Measurements from ENCODE around the gene COPS3.

The COPS3 gene

DNA sequence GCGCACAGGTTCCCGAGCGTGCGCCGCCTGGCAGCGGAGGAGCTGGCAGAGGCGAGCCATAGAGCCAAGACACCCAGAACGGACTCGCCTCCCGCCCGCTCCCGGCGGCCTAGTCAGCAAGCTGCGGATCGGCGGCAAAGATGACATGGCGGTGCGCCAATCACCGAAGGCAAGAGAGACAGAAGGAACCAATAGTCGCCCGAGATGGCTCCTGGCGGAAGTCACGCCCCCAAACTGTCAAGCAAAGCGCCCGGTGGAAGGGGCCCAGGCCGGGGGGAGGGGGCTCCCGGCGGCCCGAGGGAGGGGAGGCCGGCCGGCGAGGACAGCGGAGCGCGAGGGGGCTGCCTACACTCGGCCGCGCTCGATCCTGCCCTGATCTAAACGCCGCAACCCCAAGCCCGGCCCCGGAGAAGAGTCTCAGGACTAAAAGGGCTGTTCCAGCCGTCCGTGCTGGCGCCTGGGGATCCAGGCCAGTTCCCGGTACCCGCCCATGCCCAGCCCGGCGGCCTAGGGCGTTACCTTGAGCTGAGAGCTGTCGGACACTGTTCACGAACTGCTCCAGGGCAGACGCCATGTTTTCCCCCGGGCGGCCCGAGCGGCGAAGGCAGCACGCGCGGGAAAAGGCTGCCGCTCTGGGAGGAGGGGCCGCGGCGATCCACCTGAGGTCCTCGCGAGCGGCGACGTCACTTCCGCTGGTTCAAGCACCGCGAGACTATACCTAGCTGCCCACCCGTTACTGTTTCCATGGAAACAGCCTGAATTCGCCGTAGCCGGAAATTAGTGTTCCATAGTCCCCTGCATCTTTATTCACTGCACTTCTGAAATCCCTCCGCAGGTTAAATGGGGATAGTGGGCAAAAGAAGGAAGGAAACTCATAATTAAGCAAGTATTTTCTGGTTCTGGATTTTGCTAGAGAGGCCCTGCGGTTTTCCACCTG is at the start of gene COPS3:
COPS3 (minus strand) TSS at position 634 of the 937 bp plus-strand sequence; CDS start at position 574, 60 bp downstream.
- peak; percentile 95 to 96 for DNase-seq (ENCODE audit: low read depth in 2 of 2)

DNA sequence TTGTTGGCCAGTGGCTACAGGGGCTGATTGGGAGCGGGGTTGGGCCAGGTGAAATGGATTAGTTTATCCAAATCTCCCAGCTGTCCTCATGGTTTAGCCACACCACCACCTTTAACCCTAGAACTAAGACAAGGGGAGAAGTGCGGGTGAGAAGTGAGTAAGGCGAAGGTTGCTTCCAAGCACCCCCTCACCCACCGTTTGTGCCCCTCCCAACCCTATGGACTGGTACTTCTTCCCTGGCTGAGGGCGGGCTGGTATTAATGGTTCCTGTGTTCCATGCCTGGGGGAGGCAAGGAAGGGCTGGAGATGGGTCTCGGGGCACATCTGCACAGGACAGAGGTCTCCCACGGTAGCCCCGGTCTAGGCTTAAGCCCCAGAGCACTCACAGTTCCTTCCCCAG is 47.2 kb upstream of the COPS3 start:
- no peak for DNase-seq (ENCODE audit: low read depth in 2 of 2)

DNA sequence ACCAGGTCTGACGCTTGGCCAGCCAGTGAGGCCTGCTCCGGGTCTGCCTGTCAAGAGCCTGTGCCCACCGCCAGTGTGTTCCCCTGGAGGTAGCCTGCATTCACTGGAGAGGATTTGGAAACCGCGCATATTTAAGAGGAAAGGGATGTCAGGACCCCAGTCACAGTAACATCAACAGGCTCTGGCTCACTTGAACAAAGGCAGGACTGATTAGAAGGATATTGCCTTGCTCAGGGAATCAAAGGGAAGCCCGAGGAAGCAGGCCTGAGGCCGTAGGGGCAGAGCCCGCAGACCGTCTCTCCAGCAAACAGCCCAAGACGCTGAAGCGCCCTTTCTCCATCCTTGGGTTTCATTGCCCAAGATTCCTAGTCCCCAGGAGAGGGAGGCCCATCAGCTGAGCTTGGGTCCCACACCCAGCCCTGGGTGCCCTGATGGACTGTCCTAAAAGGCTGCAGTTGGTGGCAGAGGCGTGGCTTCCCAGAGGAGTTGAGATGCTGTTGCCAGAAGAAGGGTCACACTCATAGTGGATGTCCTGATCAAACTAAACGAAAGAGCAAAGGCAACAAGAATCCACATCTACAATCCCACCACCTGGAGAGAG is 45.3 kb upstream of the COPS3 start:
- no peak for DNase-seq (ENCODE audit: low read depth in 2 of 2)

DNA sequence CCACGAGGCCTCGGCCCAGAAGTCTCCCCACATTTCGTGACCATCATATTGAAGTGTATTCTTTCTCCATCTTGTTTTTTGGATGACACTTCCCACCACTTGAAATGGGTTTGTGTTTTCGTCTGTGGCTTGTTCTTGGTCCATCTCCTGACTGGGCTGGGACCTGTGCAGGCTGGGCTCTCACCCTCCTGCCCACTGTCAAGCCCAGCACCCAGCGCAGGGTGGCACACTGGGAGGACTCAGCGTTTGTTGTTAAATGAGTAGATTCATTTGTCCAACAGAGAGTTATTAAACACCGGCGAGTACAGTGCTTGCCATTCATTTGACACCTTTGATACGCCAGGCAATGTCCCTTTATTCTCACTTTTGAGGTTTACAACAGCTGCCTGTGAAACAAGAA is 44.8 kb upstream of the COPS3 start:
- DNase-seq (ENCODE audit: low read depth in 2 of 2), result no peak

DNA sequence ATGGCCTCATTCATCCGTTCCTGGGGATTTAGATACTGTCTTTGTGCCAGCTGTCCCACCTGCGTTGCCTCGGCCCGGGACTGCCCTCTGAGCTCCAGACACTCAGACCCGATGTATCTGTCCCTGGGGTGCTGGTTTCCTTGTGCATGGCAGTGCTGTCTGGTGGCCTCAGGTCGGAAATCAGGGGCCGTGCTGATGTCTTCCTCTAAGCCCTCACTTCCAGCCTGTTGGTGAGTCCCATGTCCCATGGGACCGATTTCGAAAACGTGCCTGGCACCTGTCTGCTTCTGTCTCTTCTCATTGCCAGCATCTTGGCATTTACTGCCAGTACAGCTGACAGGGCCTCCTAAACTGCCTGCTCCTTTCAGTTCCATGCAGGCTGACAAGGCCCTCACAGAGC is 44.2 kb upstream of the COPS3 start:
- no peak for DNase-seq (ENCODE audit: low read depth in 2 of 2)

DNA sequence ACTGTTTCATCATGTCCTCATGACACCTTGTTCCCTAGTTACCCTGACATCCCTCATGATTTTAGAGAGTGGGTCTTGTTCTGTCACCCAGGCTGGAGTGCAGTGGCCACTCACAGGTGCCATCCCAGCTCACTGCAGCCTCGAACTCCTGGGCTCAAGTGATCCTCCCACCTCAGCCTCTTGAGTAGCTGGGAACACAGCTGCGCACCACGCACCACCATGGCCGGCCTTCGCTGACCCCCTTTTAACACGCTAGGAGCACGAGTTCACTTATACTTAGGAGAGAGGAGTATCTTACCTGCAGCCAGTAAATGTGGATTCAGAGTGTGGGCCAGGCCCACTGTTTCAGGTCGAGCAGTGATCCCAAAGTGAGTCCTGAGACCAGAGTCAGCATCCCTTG is 43.6 kb upstream of the COPS3 start:
- DNase-seq (ENCODE audit: low read depth in 2 of 2), result no peak

DNA sequence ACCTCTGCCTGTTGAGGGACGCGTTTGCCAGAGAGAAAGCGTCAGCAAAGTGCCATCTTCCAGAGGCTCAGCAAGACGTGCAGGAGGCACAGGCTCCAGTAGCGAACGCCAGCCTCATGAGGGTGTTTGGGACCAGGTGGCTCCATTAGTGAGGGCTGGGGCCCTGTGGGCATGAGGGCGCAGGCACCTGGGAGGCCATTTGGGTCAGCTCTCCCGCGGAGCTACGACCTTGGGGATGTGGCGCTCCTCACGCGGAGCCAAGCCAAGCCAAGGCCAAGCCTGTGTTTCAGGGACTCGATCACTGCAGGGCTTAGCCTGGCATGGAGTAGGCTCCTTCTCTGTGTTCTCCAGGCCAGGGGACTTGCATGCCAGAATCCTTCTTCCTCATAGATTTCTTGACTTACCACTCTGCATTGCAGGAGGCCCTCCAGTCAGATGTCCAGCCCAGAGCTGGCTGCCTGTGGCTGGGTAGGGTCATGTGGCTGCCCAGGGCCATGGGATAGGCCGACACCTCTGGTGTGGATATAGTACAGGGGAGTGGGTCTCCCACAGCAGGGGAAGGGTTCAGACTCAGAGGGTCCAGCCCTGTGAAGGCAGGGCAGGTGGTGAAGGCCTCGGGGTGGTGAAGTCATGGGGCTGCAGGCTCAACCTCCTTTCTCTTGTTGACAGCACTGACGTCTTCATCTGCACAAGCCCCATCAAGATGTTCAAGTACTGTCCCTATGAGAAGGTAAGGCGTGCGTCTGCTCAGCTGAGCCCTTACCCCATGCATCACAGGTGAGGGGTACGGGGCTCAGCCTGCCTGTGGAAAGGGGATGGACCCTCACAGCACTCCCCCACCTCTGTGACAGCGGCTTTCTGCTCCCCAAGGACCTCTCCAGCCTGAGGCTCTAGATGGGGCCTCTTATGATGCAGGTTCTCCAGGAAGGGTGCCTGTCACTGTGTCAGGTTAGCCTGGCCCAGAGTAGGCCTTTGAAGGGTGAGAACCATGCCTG is 41.8 kb upstream of the COPS3 start:
- no peak for DNase-seq (ENCODE audit: low read depth in 2 of 2)

DNA sequence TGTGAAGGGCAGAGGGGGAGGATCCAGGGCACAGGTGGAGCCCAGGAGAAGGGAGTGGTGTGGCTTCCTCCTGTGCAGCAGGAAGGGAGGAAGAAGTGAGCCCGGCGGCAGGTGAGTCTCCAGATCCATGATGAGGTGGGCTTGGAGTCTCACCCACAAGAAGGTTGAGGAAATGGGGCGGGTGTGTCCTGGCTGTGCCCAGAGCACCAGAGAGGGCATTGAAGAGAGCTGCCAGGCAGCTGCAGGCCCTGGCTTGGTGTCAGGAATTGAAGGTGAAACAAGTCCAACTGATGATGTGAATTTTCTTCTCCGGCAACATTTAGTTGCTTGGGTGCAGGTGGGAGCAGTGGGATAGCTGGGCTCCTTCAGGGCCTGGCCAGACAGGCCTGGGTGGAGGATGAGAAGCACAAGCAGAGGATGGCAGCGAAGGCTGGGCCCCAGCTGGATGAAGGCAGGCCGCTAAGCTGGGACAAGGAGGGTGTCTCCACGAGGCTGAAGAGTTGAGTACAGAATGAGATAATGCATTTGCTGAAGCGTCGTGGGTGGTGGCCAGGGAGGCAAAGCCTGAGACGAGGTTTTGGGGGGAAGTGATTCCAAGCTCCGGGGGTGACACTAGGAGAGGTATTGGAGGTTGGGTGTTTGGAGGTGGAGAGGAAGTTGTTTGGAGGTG is 40.4 kb upstream of the COPS3 start:
- no peak for DNase-seq (ENCODE audit: low read depth in 2 of 2)

DNA sequence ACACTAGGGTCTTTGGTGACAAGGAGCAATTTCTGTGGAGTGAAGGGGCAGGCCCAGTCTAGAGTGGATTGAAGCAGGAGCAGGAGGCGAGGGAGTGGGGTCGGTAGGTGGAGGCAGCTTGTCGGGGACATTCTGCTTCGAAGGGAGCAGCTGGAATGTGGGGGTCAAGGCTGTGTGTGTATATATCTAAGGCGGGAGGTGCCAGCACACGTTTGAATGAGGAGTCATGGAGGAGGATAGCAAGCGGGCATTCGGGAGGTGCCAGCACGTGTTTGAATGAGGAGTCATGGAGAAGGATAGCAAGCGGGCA is 39.8 kb upstream of the COPS3 start:
- no peak for DNase-seq (ENCODE audit: low read depth in 2 of 2)

DNA sequence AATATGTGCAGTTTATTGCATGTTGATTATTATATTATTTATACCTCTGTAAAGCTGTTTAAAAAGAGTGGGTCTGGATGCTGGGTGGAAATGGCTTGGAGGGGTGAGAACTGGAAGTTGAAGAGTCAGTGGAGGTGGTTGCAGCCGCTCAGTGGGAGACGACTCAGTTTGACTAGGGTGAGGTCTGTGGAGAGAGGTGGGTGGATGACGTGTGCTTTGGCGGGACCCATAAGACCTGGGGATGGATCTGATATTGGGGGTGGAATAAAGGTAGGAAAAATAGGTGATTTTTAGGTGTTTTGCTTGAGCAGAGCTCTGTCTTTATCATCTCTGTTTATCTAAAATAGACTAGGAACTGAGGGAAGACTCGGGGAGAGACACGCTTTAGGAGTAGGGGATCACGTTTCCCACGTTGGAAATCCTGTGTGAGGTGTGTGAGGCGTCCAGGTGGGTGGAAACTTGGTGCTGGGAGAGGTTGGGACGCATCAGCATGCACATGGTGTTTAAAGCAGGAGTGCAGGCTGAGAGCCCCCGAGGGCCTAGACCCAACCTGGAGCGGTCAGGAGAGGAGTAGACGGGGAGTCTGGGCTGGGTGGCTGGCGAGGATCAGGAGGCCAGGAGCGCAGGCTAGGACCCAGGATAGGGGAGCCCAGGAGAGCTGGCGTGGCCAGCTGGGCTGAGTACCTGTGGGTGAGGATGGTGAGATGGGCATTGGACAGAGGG is 39.3 kb upstream of the COPS3 start:
- no peak for DNase-seq (ENCODE audit: low read depth in 2 of 2)

DNA sequence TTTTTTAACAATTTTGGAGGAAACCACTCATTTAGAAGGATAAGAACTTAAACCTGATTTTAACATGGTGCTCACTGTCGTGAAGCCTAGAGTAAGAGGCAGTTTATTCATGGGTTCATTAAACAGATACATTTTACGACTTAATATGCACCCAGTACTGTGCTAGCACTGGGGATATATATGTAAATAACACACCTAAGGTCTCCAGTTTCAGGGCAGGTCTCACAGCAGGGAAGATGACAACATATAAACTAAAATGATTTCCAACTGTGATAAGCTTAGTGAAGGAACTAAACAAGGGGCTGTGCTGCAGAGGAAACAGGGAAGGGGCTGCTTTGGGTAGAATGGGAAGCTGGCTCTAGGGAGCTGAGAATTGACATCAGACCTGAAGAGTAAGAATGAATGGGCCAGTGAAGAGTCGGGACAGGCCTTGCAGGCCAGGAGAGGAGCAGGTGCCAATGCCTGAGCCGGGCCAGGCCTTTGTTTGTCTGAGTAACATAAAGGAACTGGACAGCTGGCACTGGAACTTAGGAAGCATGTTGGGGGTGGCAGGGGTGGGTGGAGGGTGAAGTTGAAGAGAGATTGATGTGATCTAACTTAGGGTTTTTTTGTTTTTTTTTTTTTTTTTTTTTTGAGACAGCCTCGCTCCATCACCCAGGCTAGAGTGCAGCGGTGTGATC is 34.2 kb upstream of the COPS3 start:
- no peak for DNase-seq (ENCODE audit: low read depth in 2 of 2)

DNA sequence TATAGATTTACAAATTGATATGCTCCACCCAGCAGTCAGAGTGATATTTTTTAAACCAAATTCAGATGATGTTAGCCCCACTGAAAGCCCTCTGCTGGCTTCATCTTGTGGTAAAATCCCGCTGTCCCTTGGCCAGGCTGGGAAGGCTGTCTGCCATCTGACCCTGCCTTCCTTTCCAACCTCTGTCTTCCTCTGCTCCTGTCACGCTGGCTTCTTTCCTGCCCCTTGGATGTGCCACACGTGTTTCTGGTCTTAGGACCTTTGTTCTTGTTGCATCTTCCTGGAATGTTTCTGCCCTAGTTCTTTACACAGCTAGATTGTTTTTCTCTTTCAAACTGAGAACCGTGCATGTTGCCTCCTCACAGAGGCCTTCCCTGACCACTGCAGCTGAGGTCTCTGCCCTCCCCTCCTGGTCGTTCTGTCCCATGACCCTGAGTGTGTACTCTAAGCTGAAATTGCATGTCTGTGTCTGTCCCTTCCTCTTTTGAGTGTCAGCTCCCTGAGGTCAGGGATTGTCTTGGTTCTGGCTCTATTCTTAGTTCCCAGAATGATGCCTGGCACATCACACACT is 33.5 kb upstream of the COPS3 start:
- DNase-seq (ENCODE audit: low read depth in 2 of 2), result no peak

DNA sequence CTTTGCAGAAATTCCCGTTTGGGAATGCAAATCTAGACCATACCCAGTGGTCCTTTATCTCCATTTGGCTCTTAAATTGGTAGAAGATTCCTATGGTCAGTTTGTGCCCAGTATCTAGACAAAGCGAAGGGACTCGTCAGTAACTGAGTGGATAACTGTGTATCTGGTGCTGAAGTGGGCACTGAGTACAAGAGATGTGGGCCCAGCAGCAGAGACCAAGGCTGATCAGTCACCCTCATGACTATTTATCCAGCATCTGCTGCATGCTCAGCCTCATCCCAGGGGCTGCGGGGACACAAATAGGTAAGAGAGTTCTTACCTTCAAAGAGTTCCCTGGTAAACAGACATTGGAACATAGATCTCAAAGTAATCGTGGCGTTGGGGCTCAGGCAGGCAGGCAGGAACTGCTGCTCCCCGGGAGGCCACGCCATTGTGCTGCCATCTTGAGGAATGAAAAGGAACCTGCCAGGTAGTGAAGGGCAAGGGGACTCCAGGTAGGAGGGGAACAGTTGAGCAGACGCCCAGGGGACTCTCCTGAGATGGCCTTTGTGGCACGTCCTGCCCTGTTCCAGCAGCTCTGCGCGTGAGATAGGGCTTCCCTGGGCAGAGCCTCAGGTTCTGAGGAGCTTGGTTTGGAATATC is 32.4 kb upstream of the COPS3 start:
- peak; percentile 56 to 58 for DNase-seq (ENCODE audit: low read depth in 2 of 2)

DNA sequence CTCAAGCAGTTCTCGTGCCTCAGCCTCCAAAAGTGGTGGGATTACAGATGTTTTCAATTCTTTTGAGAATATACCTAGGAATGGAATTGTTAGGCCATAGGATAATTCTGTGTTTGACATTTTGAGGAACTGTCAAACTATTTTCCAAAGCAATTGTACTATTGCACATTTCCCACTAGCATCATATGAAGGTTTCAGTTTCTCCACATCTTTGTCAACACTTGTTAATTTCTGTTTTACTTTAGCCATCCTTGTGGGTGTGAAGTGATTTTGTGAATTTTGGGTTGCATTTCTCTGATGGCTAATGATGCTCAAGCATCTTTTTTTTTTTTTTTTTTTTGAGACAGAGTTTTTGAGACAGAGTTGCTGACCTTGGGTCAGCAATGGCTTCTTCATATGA is 28.3 kb upstream of the COPS3 start:
- DNase-seq (ENCODE audit: low read depth in 2 of 2), result no peak

DNA sequence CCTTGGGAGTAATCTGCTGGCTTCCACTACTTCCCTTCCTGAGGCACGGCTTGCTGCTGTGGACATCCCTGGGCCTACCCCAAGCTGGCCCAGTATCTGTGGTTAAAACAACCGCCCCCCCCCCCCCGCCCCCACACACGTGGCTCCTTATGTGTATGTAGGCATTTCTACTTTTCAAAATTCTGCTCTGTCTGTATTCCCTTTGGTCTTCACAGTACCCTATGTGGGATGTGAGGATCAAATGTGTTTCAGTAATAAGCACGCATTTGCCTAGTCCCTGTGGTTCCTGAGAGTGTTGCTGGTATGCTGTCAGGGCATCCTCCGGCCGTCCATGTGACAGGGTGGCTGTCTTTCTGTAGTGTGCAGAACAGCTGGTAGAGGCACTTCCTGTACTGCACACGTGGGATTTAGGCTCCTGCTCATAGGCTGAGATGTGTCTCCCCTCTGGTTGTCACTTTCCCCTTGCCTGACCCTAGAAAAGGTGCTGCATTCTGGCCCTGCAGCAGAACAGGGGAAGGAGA is 24.3 kb upstream of the COPS3 start:
- peak; percentile 41 for DNase-seq (ENCODE audit: low read depth in 2 of 2)

DNA sequence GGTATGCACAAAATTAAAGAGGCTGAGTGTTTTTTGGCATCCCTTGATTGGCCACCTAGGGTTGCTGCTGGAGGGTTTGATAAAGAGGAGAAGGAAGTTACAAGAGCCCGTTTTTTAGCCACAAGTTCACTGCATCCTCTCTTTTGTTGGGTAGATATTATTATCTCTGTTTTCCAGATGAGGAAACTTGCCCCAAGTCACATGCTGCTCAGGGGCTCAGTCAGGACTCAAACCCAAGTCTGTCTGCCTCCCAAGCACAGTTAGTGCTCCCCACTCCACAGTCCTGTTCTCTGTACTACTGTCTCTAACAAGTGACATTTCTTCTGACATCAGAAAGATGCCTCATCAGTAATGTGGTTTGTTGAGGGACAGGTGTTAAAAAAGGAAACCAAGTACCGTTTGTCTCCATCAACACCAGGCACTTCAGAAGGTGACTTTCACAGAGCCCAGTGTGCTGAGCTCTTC is 23.5 kb upstream of the COPS3 start:
- DNase-seq (ENCODE audit: low read depth in 2 of 2), result no peak

DNA sequence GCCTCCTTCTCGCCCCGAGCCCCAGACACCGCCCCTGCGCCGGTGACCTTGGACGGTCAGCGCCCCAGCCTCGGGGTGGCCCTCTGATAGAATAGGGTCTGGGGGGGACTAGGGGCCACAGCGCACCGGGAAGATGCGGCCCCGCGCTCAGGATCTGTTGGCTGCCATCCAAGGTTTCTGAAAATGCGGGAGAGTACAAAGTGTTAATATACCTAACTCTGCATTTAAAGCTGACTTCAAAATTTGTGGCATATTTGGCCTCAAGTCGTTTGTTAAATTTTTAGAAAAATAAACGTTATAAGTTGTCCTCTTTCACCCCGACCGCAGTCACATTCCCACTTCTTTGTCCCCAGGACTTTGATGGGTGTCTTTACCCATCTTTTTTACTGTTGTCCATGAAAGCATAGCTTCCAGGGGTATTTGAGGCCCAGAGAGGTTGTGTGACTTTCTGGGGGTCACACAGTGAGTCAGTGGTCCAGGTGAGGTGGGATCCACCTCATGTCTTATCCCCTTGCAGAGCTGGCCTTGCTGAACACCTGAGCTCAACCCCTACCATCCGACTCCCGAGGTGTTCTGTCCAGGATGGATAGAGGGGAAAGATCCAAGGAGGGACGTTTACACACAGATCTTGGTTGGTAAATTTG is 22.9 kb upstream of the COPS3 start:
- DNase-seq (ENCODE audit: low read depth in 2 of 2), result no peak

DNA sequence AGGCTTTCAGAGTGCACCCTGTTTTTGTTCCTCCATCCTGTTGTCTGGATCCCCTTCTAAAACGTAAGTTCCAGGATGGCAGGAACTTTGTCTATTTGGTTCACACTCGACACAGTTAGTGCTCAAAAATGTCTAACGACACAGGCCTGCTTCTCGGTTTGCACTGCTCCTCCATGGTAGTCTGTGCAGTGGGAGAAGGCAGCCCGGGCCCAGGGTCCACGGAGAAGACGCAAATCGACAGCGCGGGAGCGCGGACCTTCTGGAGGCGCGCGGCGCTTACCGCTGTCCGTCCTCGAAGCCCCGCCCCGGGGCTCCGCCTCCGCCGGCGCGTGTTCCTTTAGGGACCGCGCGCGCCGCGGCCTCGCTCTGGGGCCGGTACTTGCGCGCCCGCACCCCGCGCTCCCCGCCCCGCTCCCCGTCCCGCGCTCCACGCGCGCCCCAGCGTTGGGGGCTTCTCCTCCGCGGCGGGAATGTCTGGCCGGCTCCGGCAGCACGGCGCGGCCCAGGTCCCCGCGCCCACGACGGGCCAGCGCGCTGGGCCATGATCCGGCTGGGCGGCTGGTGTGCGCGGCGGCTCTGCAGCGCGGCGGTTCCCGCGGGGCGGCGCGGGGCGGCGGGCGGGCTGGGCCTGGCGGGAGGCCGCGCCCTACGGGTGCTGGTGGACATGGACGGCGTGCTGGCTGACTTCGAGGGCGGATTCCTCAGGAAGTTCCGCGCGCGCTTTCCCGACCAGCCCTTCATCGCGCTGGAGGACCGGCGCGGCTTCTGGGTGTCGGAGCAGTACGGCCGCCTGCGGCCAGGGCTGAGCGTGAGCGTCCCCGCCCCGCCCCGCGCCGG is 22.2 kb upstream of the COPS3 start, which contains the start of gene NT5M:
NT5M (plus strand) TSS at position 364 of the 837 bp plus-strand sequence; CDS start at position 542, 178 bp downstream.
- DNase-seq (ENCODE audit: low read depth in 2 of 2), result peak in 1 of 2 donors; percentile 69

Measured in stimulated activated CD8-positive, alpha-beta memory T cell treated with anti-CD3 and anti-CD28 coated beads, Interleukin-7, amount 100 ng/mL, for 4 hours (primary cell).